GM23248 (cell line): ENCODE results near the gene SMIM15.
"Not testable (repeated sequence)": the region's sequence is repeated elsewhere in the genome, so short reads cannot be mapped to it uniquely, and the experiment has no call there.

ENCODE experiments used
- EZH2 ChIP-seq: fragments of 200-600 bp; sonication (generic); IDR thresholded peaks from 2 replicates; pipeline ENCODE4 v1.6.1; 2018; ENCODE audit warnings: antibody characterized with exemption, mild to moderate bottlenecking; ENCODE audit not compliant: insufficient read depth, poor library complexity, severe bottlenecking
- EZH2phosphoT487 ChIP-seq: fragments of 200-600 bp; sonication (generic); IDR thresholded peaks from 2 replicates; pipeline ENCODE4 v1.6.1; 2018; ENCODE audit warnings: antibody characterized with exemption, moderate library complexity, mild to moderate bottlenecking, low read depth; ENCODE audit not compliant: insufficient read depth

DNA sequence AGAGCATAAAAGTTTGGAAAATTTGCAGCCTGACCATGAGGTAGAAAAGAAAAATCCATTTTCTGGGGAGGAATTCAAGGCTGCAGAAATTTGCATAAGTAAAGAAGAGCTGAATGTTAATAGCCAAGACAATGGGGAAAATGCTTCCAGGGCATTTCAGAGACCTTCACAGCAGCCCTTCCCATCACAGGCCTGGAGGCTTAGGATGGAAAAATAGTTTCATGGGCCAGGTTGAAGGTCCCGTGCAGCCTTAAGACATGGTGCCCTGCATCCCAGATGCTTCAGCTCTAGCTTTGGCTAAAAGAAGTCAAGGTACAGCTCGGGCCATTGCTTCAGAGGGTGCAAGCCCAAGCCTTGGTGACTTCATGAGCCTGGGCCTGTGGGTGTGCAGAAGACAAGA is 25.6 kb upstream of the SMIM15 start:
- TF ChIP-seq EZH2phosphoT487, EZH2: not testable (repeated sequence)
